IMR-90 (cell line): ENCODE data around the gene RNPEPL1. TPM values are rescaled to one million over a fixed set of nuclear protein-coding genes. Genes with fewer than 3 reads are reported as not detected.

Experiments used
- ATAC-seq: fragments of 200-7000 bp; cut with Tn5 transposase; 2 replicates; pipeline ENCODE4 v1.9.1; 2020; ENCODE audit warnings: low read depth, mild to moderate bottlenecking, moderate library complexity
- BruUV-seq: library from RNA; stranded (reverse); fragments of 400-500 nt; replicated peaks from 2 replicates; lab custom pipeline; 2021; lab: Mats Ljungman, UMichigan
- CTCF ChIA-PET: fragments of 300-600 bp; formaldehyde crosslinking; extraction: SDS; loops from one replicate; lab custom pipeline; 2021; ENCODE audit warnings: antibody characterized with exemption; lab: Yijun Ruan, JAX
- POLR2A ChIA-PET: fragments of 300-600 bp; sonication (Branson Sonifier 250); formaldehyde crosslinking; loops from one replicate; lab custom pipeline; 2022; ENCODE audit warnings: antibody characterized with exemption; ENCODE audit not compliant: unreplicated experiment; lab: Charles Lee
- DNase-seq: peaks from one replicate; pipeline ENCODE4 v3.0.0; 2013
- H2AFZ ChIP-seq: replicated peaks from 2 replicates; pipeline ENCODE3; 2013; ENCODE audit warnings: low read length, mild to moderate bottlenecking; ENCODE audit not compliant: poor library complexity
- H2AK5ac ChIP-seq: 2 replicates; pipeline ENCODE4 v1.6.1; 2013; ENCODE audit warnings: low read depth, low read length, inconsistent platforms
- H2AK9ac ChIP-seq: replicated peaks from 2 replicates; pipeline ENCODE3; 2013; ENCODE audit warnings: mild to moderate bottlenecking, low read depth, low read length, moderate library complexity; ENCODE audit not compliant: poor library complexity
- H2BK120ac ChIP-seq: 2 replicates; pipeline ENCODE4 v1.6.1; 2013; ENCODE audit warnings: low read depth, low read length, inconsistent platforms
- H2BK15ac ChIP-seq: 3 replicates; pipeline ENCODE4 v1.6.1; 2013; ENCODE audit warnings: low read depth, low read length, inconsistent platforms
- H2BK20ac ChIP-seq: 2 replicates; pipeline ENCODE4 v1.6.1; 2013; ENCODE audit warnings: low read depth, mild to moderate bottlenecking, inconsistent platforms, low read length, moderate library complexity
- H2BK5ac ChIP-seq: 2 replicates; pipeline ENCODE4 v1.6.1; 2013; ENCODE audit warnings: mild to moderate bottlenecking, low read depth, low read length, inconsistent platforms; ENCODE audit not compliant: poor library complexity, severe bottlenecking
- H3K14ac ChIP-seq: replicated peaks from 2 replicates; pipeline ENCODE4 v1.6.1; 2013; ENCODE audit warnings: low read depth, low read length, inconsistent platforms
- H3K18ac ChIP-seq: 2 replicates; pipeline ENCODE4 v1.6.1; 2013; ENCODE audit warnings: low read depth, low read length, control low read depth
- H3K23ac ChIP-seq: 2 replicates; pipeline ENCODE4 v1.6.1; 2013; ENCODE audit warnings: low read depth, low read length, inconsistent platforms
- H3K27ac ChIP-seq: 2 replicates; pipeline ENCODE4 v1.5.1; 2013; ENCODE audit warnings: mild to moderate bottlenecking, control low read depth, low read length; ENCODE audit not compliant: insufficient read depth
- H3K27me3 ChIP-seq: 2 replicates; pipeline ENCODE4 v1.6.1; 2013; ENCODE audit warnings: low read length; ENCODE audit not compliant: control insufficient read depth, insufficient read depth
- H3K36me3 ChIP-seq: 2 replicates; pipeline ENCODE4 v1.6.1; 2013; ENCODE audit warnings: low read length, mixed read lengths; ENCODE audit not compliant: control insufficient read depth, insufficient read depth
- H3K4ac ChIP-seq: 2 replicates; pipeline ENCODE4 v1.6.1; 2013; ENCODE audit warnings: low read depth, low read length, inconsistent platforms
- H3K4me1 ChIP-seq: 2 replicates; pipeline ENCODE4 v1.6.1; 2013; ENCODE audit warnings: low read length, mixed read lengths; ENCODE audit not compliant: control insufficient read depth, insufficient read depth
- H3K4me2 ChIP-seq: 2 replicates; pipeline ENCODE4 v1.6.1; 2013; ENCODE audit warnings: low read depth, mild to moderate bottlenecking, control low read depth, low read length, moderate library complexity
- H3K4me3 ChIP-seq: 2 replicates; pipeline ENCODE4 v1.5.1; 2013; ENCODE audit warnings: low read depth, mild to moderate bottlenecking, control low read depth, low read length, moderate library complexity; ENCODE audit not compliant: insufficient read depth
- H3K56ac ChIP-seq: 2 replicates; pipeline ENCODE4 v1.6.1; 2013; ENCODE audit warnings: low read length, inconsistent platforms; ENCODE audit not compliant: insufficient read depth; ENCODE audit errors: extremely low read depth
- H3K79me1 ChIP-seq, 2 experiments: 2 replicates each; pipeline ENCODE4 v1.6.1; 2013; ENCODE audit warnings: low read length in 2 of 2, inconsistent platforms in 1 of 2, low read depth in 1 of 2
- H3K9ac ChIP-seq: 2 replicates; pipeline ENCODE4 v1.6.1; 2013; ENCODE audit warnings: low read depth, low read length, control low read depth
- H3K9me1 ChIP-seq: 2 replicates; pipeline ENCODE4 v1.6.1; 2013; ENCODE audit warnings: low read length, inconsistent platforms; ENCODE audit not compliant: insufficient read depth
- H3K9me3 ChIP-seq: 2 replicates; pipeline ENCODE4 v1.6.1; 2013; ENCODE audit warnings: low read length; ENCODE audit not compliant: control insufficient read depth, insufficient read depth
- H4K20me1 ChIP-seq: 2 replicates; pipeline ENCODE4 v1.6.1; 2013; ENCODE audit warnings: low read length, inconsistent platforms; ENCODE audit not compliant: insufficient read depth
- H4K5ac ChIP-seq: 2 replicates; pipeline ENCODE4 v1.6.1; 2013; ENCODE audit warnings: mild to moderate bottlenecking, low read depth, low read length, control low read depth
- H4K8ac ChIP-seq, 2 experiments: 2 replicates each; pipeline ENCODE4 v1.6.1; 2013; ENCODE audit warnings: low read depth in 2 of 2, low read length in 2 of 2, control low read depth in 1 of 2, inconsistent platforms in 1 of 2
- H4K91ac ChIP-seq: 2 replicates; pipeline ENCODE4 v1.6.1; 2013; ENCODE audit warnings: low read depth, low read length, inconsistent platforms; ENCODE audit not compliant: insufficient read depth
- CTCF ChIP-seq: conservative IDR thresholded peaks from 2 replicates; pipeline ENCODE4 v1.5.1; 2012; ENCODE audit warnings: mild to moderate bottlenecking, low read depth, low read length, improper control_type of control experiment
- MAFK ChIP-seq: IDR thresholded peaks from 2 replicates; pipeline ENCODE4 v1.6.1; 2012; ENCODE audit warnings: low read depth, low read length, improper control_type of control experiment
- MAZ ChIP-seq: IDR thresholded peaks from 2 replicates; pipeline ENCODE4 v1.6.1; 2012; ENCODE audit warnings: low read depth, mild to moderate bottlenecking, low read length, improper control_type of control experiment, moderate library complexity, borderline replicate concordance
- POLR2A ChIP-seq: IDR thresholded peaks from 2 replicates; pipeline ENCODE4 v1.6.1; 2012; ENCODE audit warnings: mild to moderate bottlenecking, low read depth, low read length
- RAD21 ChIP-seq: IDR thresholded peaks from 2 replicates; pipeline ENCODE4 v1.6.1; 2012; ENCODE audit warnings: low read length, improper control_type of control experiment
- SMC3 ChIP-seq: fragments of 150-350 bp; IDR thresholded peaks from 2 replicates; pipeline ENCODE4 v1.6.1; 2016; ENCODE audit warnings: low read depth, mild to moderate bottlenecking, antibody characterized with exemption, low read length, moderate library complexity
- USF2 ChIP-seq: fragments of 150-350 bp; IDR thresholded peaks from 2 replicates; pipeline ENCODE4 v1.6.1; 2017; ENCODE audit warnings: mild to moderate bottlenecking, antibody characterized with exemption, low read length, low read depth
- WGBS, 2 experiments: methylation state at CpG; one replicate each; pipeline versions ENCODE4 v1.1.5 to v1.1.7; 2013; ENCODE audit warnings: missing lambda C conversion rate in 2 of 2; ENCODE audit not compliant: insufficient read length in 1 of 2; ENCODE audit errors: extremely low coverage in 2 of 2; 5-methylcytosine and 5-hydroxymethylcytosine counted together
- dilution Hi-C: fragments of 300-500 bp; cut with HindIII; formaldehyde crosslinking; loops from one replicate; pipeline ENCODE4 v1.14.3; 2018; ENCODE audit warnings: low sequenced_read_pairs; ENCODE audit not compliant: unreplicated experiment
- in situ Hi-C: fragments of 300-500 bp; cut with MboI; formaldehyde crosslinking; loops from 3 replicates; pipeline ENCODE4 v1.14.3; 2019; ENCODE audit warnings: low sequenced_read_pairs, inconsistent platforms, mixed read lengths
- intact Hi-C: fragments of 100-400 bp; cut with micrococcal nuclease; formaldehyde crosslinking; loops from 2 replicates; pipeline ENCODE4 v1.10.0; 2022
- polyA plus RNA-seq, 3 experiments: library from polyadenylated mRNA; depleted of rRNA; stranded (reverse); fragments of >200 nt; gene quantifications; 2 replicates each; pipeline ENCODE4 v1.2.3, GENCODE V29; 2012; ENCODE audit warnings: low replicate concordance in 1 of 3
- total RNA-seq: library from RNA; depleted of rRNA; stranded (reverse); fragments of >200 nt; gene quantifications from 2 replicates; pipeline ENCODE4 v1.2.3, GENCODE V29; 2012

The RNPEPL1 gene
- total and polyA plus RNA-seq, 2 of the 4 experiments (the other 2 are of a cell fraction): 3.8 to 18.7 TPM

DNA sequence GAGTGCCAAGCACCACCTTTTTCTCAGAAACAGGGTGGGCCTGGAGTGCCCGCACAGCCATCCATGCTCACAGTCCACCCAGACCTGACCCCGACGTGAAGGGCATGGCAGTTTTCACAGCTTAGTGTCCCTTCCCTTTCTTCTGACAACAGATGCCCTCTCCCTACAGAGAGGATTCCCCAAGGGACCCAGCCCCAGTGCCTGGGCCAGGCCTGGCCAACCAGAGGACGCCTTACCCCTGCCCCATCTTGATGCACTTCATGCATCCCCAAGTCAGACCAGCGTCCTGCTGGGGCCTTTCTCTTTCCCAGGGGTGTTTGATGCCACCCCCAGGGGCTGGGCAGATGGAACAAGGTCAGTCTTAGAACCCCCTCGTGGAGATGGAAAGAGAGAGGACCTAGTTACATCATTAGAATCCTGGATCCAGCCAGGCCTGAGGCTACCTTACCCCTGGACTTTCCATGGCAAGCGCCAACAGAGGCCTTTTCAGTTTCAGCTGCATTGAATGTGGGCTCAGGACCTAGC is 14.3 kb upstream of the RNPEPL1 start:
- no peak overlapping the region for H3K56ac ChIP-seq
- intact Hi-C loops: no loop called here
- H3K9me3 ChIP-seq: no peaks in the 10 kb centered on the region
- no peak overlapping the region for H2BK120ac ChIP-seq
- H3K18ac ChIP-seq: no peak overlapping the region
- H3K27ac ChIP-seq: no peak overlapping the region
- peaks cover 2% of the 10 kb centered on the region; the same call in 1 of the 2 replicates for H3K4me1 ChIP-seq
- H3K79me1 ChIP-seq: peaks cover 21 to 47% of the 10 kb centered on the region in 2 experiments
- CTCF ChIA-PET: no interaction called here
- dilution Hi-C loops: no loop called here
- no peak overlapping the region for H2BK20ac ChIP-seq
- no peak overlapping the region for H3K4me2 ChIP-seq
- no peak for ATAC-seq
- TF ChIP-seq POLR2A: no peak
- no peak for TF ChIP-seq CTCF
- TF ChIP-seq MAZ: no peak
- no peak for TF ChIP-seq USF2
- no peak for TF ChIP-seq RAD21
- TF ChIP-seq SMC3: no peak
- TF ChIP-seq MAFK: no peak
- H4K91ac ChIP-seq: no peak overlapping the region
- in situ Hi-C loops: no loop called here
- no TSS peak for BruUV-seq
- H2BK15ac ChIP-seq: no peak overlapping the region
- H3K27me3 ChIP-seq: no peaks in the 10 kb centered on the region
- H2BK5ac ChIP-seq: no peak overlapping the region
- peaks cover 12% of the 10 kb centered on the region for H3K36me3 ChIP-seq
- H2AK9ac ChIP-seq: no peak overlapping the region
- no peak overlapping the region for H4K5ac ChIP-seq
- no peak overlapping the region for H3K14ac ChIP-seq
- H2AK5ac ChIP-seq: no peak overlapping the region
- WGBS, 2 experiments: 100% methylated on average over 3 of the region's 7 CpGs; no CpG with 5 or more reads in 1 of the 2 experiments
- H4K8ac ChIP-seq: no peak overlapping the region
- POLR2A ChIA-PET: no interaction called here
- no peak overlapping the region for H3K9ac ChIP-seq
- no peak for DNase-seq
- no peak overlapping the region for H2AFZ ChIP-seq
- peaks cover 15% of the 10 kb centered on the region for H4K20me1 ChIP-seq
- H3K4ac ChIP-seq: no peak overlapping the region
- peaks cover 19% of the 10 kb centered on the region for H3K9me1 ChIP-seq
- H3K23ac ChIP-seq: no peak overlapping the region
- H3K4me3 ChIP-seq: no peak overlapping the region
